ENCODE results near the gene CDH23.

Gene CDH23

DNA sequence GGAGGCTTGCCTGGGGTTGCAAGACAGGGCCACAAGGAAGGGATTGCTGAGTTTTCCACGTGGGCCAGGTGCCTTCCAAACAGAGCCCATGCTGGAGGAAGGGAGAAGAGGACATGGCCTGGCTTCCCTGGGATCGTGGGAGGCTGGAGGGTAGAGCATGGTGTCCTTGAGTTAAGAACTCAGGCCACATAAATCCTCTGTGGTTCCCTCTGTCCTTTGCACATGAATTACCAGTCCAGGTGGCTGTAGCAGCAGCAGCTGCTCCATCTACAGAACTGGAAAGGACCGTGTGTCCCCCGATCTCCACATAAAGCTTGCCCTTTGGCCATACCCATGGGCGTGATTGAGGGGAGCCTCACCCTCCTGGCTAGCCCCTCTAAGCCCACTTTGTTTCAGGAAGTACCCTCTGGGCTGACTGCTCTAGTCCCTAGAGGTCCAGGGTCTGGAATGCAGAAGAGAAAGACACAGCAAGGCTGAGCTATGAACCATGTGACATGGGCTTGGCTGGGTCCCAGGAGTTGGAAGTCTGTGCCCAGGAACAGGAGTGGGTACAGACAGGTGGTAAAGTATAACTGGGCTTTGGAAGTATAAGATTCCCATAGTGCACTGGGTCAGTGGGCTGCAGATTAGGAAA lies 237.9 kb downstream of the CDH23 start:
- DNase-seq = no peak
- Histone ChIP-seq H2AFZ (ENCODE audit: low read length) (no peak overlapping the region), H3K4me3 (ENCODE audit: low read length) (no peak overlapping the region), H3K9ac (ENCODE audit: low read length) (no peak overlapping the region), H4K20me1 (ENCODE audit: insufficient read depth, low read length) (no peaks in the 10 kb centered on the region), H3K27ac (ENCODE audit: low read length) (no peak overlapping the region), H3K27me3 (replicated peaks; ENCODE audit: insufficient read depth, low read length) (peaks cover 66% of the 10 kb centered on the region), H3K9me2 (replicated peaks; ENCODE audit: insufficient read depth, low read length) (no peaks in the 10 kb centered on the region), H3K79me2 (ENCODE audit: low read length) (no peaks in the 10 kb centered on the region), H3K9me3 (replicated peaks; ENCODE audit: insufficient read depth, low read length) (no peaks in the 10 kb centered on the region), H3K4me2 (ENCODE audit: low read depth, low read length) (no peak overlapping the region), H3F3A (ENCODE audit: insufficient read depth, low read length) (no peaks in the 10 kb centered on the region), H3K36me3 (replicated peaks; ENCODE audit: insufficient read depth, low read length) (no peaks in the 10 kb centered on the region), H3K4me1 (ENCODE audit: low read length) (no peaks in the 10 kb centered on the region)
- TF ChIP-seq, protein P1, sequence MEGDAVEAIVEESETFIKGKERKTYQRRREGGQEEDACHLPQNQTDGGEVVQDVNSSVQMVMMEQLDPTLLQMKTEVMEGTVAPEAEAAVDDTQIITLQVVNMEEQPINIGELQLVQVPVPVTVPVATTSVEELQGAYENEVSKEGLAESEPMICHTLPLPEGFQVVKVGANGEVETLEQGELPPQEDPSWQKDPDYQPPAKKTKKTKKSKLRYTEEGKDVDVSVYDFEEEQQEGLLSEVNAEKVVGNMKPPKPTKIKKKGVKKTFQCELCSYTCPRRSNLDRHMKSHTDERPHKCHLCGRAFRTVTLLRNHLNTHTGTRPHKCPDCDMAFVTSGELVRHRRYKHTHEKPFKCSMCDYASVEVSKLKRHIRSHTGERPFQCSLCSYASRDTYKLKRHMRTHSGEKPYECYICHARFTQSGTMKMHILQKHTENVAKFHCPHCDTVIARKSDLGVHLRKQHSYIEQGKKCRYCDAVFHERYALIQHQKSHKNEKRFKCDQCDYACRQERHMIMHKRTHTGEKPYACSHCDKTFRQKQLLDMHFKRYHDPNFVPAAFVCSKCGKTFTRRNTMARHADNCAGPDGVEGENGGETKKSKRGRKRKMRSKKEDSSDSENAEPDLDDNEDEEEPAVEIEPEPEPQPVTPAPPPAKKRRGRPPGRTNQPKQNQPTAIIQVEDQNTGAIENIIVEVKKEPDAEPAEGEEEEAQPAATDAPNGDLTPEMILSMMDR (IDR thresholded peaks at IDR 0.05; ENCODE audit: low read length) = no peak
- TF ChIP-seq EZH2phosphoT487 (IDR thresholded peaks at IDR 0.05; ENCODE audit: low read length) (no peak), EZH2 (optimal IDR thresholded peaks at IDR 0.05; ENCODE audit: low read depth, low read length) (no peak)

DNA sequence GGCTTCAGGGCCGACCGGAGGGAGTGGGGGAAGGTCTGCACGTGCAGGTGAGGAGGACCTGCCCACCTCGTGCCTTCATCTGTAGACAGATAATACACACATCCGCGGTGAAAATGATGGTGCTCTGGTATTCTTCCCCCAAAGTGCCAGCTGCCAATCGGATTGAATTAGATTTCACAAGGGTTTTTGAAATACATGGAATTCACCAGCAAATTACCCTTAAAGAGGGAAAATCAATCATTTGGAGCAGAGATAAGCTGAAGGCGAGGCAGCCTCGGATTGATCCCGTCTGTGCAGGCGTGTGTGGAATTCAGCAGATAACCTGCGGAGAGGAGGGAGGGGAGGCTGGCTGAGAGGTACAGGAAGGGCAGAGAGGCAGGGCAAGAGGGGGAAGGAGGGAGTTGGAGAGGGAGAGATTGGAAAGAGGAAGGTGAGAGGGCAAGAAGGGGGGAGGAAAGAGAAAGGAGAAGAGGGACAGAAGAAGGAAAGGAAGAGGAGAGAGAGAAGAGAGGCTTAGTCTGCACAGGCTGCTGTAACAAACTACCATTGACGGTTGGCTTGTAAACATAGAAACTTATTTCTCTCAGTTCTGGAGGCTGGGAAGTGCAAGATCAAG lies 238.6 kb downstream of the CDH23 start:
- no peak overlapping the region for H3K27ac ChIP-seq (ENCODE audit: low read length)
- H3K27me3 ChIP-seq (replicated peaks; ENCODE audit: insufficient read depth, low read length) = peaks cover 69% of the 10 kb centered on the region
- no peak overlapping the region for H3K9ac ChIP-seq (ENCODE audit: low read length)
- TF ChIP-seq EZH2 (optimal IDR thresholded peaks at IDR 0.05; ENCODE audit: low read depth, low read length) = no peak
- TF ChIP-seq, protein P1 (IDR thresholded peaks at IDR 0.05; ENCODE audit: low read length) = no peak
- TF ChIP-seq EZH2phosphoT487 (IDR thresholded peaks at IDR 0.05; ENCODE audit: low read length) = no peak
- H3F3A ChIP-seq (ENCODE audit: insufficient read depth, low read length) = no peaks in the 10 kb centered on the region
- no peaks in the 10 kb centered on the region for H3K9me2 ChIP-seq (replicated peaks; ENCODE audit: insufficient read depth, low read length)
- no peak for DNase-seq
- H3K4me2 ChIP-seq (ENCODE audit: low read depth, low read length) = no peak overlapping the region
- no peak overlapping the region for H3K4me3 ChIP-seq (ENCODE audit: low read length)
- no peaks in the 10 kb centered on the region for H3K79me2 ChIP-seq (ENCODE audit: low read length)
- no peaks in the 10 kb centered on the region for H4K20me1 ChIP-seq (ENCODE audit: insufficient read depth, low read length)
- no peak overlapping the region for H2AFZ ChIP-seq (ENCODE audit: low read length)
- H3K9me3 ChIP-seq (replicated peaks; ENCODE audit: insufficient read depth, low read length) = no peaks in the 10 kb centered on the region
- H3K4me1 ChIP-seq (ENCODE audit: low read length) = no peaks in the 10 kb centered on the region
- H3K36me3 ChIP-seq (replicated peaks; ENCODE audit: insufficient read depth, low read length) = no peaks in the 10 kb centered on the region

DNA sequence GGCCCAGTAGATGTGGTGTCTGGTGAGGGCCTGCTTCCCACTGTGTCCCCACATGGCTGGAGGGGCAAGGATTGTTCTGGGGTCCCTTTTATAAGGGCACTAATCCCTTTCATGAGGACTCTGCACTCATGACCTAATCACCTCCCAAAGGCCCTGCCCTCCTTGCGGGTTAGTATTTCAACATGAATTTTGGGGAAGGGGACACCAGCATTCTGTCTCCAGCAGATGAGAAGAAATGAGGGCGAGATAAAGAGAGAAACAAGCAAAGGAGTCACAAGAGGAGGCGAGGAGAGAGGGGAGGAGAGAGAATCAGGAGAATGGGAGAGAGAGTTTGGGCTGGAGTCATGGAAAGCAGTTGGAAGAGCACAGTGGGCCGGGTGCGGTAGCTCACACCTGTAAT lies 239.1 kb downstream of the CDH23 start:
- DNase-seq = no peak
- Histone ChIP-seq H3K36me3 (replicated peaks; ENCODE audit: insufficient read depth, low read length) (no peaks in the 10 kb centered on the region), H3K4me2 (ENCODE audit: low read depth, low read length) (no peak overlapping the region), H3K9ac (ENCODE audit: low read length) (no peak overlapping the region), H3K9me2 (replicated peaks; ENCODE audit: insufficient read depth, low read length) (no peaks in the 10 kb centered on the region), H3F3A (ENCODE audit: insufficient read depth, low read length) (no peaks in the 10 kb centered on the region), H2AFZ (ENCODE audit: low read length) (no peak overlapping the region), H3K27ac (ENCODE audit: low read length) (no peak overlapping the region), H3K79me2 (ENCODE audit: low read length) (no peaks in the 10 kb centered on the region), H3K9me3 (replicated peaks; ENCODE audit: insufficient read depth, low read length) (no peaks in the 10 kb centered on the region), H4K20me1 (ENCODE audit: insufficient read depth, low read length) (no peaks in the 10 kb centered on the region), H3K4me3 (ENCODE audit: low read length) (no peak overlapping the region), H3K27me3 (replicated peaks; ENCODE audit: insufficient read depth, low read length) (peaks cover 69% of the 10 kb centered on the region), H3K4me1 (ENCODE audit: low read length) (no peaks in the 10 kb centered on the region)
- no peak for TF ChIP-seq EZH2 (optimal IDR thresholded peaks at IDR 0.05; ENCODE audit: low read depth, low read length)
- no peak for TF ChIP-seq EZH2phosphoT487 (IDR thresholded peaks at IDR 0.05; ENCODE audit: low read length)
- TF ChIP-seq, protein P1 (IDR thresholded peaks at IDR 0.05; ENCODE audit: low read length) = no peak

Data from MM.1S (cell line).